K562 treated with DMSO at 1 percent for 48 hours (cell line): ENCODE results near the gene HRH1. TPM values are rescaled to one million over a fixed set of nuclear protein-coding genes. Genes with fewer than 3 reads are reported as not detected.

Experiments
- total RNA-seq: library from RNA; unstranded; fragments of 300-600 nt; gene quantifications from 2 replicates; pipeline ENCODE4 v1.2.3, GENCODE V29; 2022; ENCODE audit warnings: low replicate concordance; ENCODE audit errors: extremely low read depth

HRH1 gene, protein sequence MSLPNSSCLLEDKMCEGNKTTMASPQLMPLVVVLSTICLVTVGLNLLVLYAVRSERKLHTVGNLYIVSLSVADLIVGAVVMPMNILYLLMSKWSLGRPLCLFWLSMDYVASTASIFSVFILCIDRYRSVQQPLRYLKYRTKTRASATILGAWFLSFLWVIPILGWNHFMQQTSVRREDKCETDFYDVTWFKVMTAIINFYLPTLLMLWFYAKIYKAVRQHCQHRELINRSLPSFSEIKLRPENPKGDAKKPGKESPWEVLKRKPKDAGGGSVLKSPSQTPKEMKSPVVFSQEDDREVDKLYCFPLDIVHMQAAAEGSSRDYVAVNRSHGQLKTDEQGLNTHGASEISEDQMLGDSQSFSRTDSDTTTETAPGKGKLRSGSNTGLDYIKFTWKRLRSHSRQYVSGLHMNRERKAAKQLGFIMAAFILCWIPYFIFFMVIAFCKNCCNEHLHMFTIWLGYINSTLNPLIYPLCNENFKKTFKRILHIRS
- not detected in 2 replicates for total RNA-seq

DNA sequence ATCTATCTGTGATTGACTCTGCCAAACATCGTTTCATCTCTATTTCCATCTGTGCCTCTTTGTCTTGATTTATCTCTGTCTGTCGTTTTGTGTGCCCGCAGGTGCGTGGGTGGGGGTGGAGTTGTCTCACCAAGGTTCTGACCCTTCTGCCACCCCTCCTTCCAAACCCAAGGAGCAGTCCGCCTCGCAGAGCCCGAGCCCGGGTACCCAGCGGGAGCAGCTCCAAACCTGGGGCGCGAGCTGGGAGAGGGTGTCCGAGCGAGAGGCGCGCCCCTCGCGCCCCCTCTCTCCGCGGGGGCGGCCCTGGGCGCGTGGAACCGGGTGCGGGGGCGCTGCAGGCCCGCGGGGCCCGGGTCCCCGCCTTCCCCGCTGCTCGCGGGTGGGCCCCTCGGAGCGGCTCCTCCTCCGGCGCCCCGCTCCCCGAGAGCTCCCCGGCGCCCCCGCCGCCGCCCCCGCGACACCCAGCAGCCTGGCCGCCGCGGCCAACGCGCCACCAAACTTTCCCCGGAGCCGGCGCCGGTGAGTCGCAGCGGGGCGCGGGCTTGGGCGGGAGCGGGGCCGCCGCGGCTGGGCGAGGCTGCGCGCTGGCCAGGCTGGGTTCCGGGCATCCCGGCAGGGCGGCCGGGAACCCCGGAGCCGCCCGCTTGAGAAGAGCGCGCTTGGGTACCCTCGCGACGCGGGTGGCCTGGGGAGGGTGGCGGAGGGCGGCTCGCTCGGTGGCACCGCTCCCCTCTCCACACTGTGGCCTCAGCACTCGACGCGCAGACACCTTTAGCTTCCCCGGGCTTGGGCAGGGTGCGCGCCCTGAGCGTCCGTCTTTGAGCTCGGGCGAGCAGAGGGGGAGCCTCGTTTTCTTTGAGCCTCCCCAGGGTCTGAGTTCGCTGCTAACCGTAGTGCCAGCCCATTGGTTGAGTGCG, at the start of gene HRH1:
HRH1 (plus strand) TSS at position 458 of the 917 bp plus-strand sequence. CDS start 104,545 bp downstream, outside the sequence.

DNA sequence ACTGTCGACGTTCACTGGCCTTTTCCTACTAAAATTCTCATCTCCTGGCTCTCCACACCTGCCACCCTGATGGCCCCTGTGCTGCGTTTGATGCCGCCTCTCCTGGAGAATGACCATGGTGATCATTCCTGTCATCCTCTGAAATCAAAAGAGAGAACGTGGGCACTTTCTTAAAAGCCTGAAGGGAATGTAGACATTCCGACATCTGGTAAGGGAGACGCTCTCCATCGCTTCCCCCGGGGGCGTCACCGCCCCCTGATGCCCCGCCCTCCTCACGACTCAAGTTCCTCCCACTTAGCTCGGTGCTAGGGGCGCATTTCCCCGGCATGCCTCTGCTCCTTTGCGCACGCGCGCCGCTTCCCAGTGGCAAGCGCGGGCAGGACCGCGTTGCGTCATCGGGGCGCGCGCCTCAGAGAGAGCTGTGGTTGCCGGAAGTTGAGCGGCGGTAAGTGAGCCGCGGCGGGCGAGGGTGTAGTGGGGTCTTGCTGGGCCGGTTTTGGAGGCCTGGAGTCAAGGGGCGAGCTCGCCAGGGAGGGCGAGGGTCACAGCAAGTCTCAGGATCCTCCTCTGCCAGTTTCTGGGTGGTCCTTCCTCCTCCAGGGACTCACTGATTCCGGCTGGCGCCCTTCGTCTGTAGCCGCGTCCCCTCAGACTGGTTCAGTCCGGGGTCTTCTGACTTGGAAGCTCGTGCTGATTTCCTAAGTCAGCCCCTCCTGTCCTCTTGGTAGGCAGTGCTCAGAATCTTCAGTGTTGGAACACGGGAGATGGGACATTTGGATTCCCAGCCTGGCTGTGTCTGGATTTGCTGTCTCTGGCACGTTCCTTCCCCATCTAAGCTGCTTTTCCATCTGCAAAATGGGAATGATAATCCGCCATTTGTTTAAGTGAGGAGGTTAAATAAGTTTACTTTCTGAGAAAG, 118.0 kb downstream of the HRH1 start, which contains the start of gene ATG7:
ATG7 (plus strand) TSS at position 412 of the 919 bp plus-strand sequence. CDS start 26,299 bp downstream, outside the sequence.

Other genes with a start within 250 kb of the HRH1 start
- gene SLC6A1, start 161.7 kb upstream of the HRH1 start, total RNA-seq: not detected in 2 replicates
- not detected in 2 replicates for gene ATG7, start 117.9 kb downstream of the HRH1 start, total RNA-seq